CD4-positive, alpha-beta T cell treated with Interleukin-10 for 1 hour (primary cell): ENCODE data around the gene ACAD11.
"Not testable (repeated sequence)": the region's sequence is repeated elsewhere in the genome, so short reads cannot be mapped to it uniquely, and the experiment has no call there.

Source experiments
- DNase-seq: peaks from one replicate; pipeline ENCODE4 v3.0.0-alpha.2; 2020

The ACAD11 gene

GRCh38 chr3:132650153-132650552 lies 9.5 kb downstream of the ACAD11 start:
- DNase-seq: no peak

- DNase-seq: no peak
Observed at GRCh38 chr3:132645058-132645457, 14.6 kb downstream of the ACAD11 start.

GRCh38 chr3:132643366-132643765 lies 16.2 kb downstream of the ACAD11 start:
- no peak for DNase-seq

- no peak for DNase-seq
Observed at GRCh38 chr3:132642539-132642847, 17.1 kb downstream of the ACAD11 start.

- peak; percentile 43 for DNase-seq
Observed at GRCh38 chr3:132641837-132642538, 17.6 kb downstream of the ACAD11 start.

GRCh38 chr3:132641427-132641826 lies 18.2 kb downstream of the ACAD11 start:
- DNase-seq: not testable (repeated sequence)

GRCh38 chr3:132638706-132639105 lies 20.9 kb downstream of the ACAD11 start:
- DNase-seq: no peak

- no peak for DNase-seq
Observed at GRCh38 chr3:132637590-132637989, 22.0 kb downstream of the ACAD11 start.

- no peak for DNase-seq
Observed at GRCh38 chr3:132635052-132635451, 24.6 kb downstream of the ACAD11 start.

- no peak for DNase-seq
Observed at GRCh38 chr3:132630612-132631011, 29.0 kb downstream of the ACAD11 start.

- no peak for DNase-seq
Observed at GRCh38 chr3:132629928-132630327, 29.7 kb downstream of the ACAD11 start.

GRCh38 chr3:132628157-132628556 lies 31.5 kb downstream of the ACAD11 start:
- no peak for DNase-seq

- no peak for DNase-seq
Observed at GRCh38 chr3:132626955-132627354, 32.7 kb downstream of the ACAD11 start.

- no peak for DNase-seq
Observed at GRCh38 chr3:132625613-132626012, 34.0 kb downstream of the ACAD11 start.

- no peak for DNase-seq
Observed at GRCh38 chr3:132624790-132625189, 34.8 kb downstream of the ACAD11 start.

- DNase-seq: no peak
Observed at GRCh38 chr3:132623646-132624045, 36.0 kb downstream of the ACAD11 start.

GRCh38 chr3:132622761-132623160 lies 36.8 kb downstream of the ACAD11 start:
- no peak for DNase-seq

- DNase-seq: no peak
Observed at GRCh38 chr3:132622148-132622547, 37.5 kb downstream of the ACAD11 start.

- DNase-seq: no peak
Observed at GRCh38 chr3:132616780-132617179, 42.8 kb downstream of the ACAD11 start.

GRCh38 chr3:132615881-132616280 lies 43.7 kb downstream of the ACAD11 start:
- no peak for DNase-seq

- not testable (repeated sequence) for DNase-seq
Observed at GRCh38 chr3:132615301-132615700, 44.3 kb downstream of the ACAD11 start.

- not testable (repeated sequence) for DNase-seq
Observed at GRCh38 chr3:132606620-132607019, 53.0 kb downstream of the ACAD11 start.

- no peak for DNase-seq
Observed at GRCh38 chr3:132606085-132606484, 53.5 kb downstream of the ACAD11 start.

- DNase-seq: no peak
Observed at GRCh38 chr3:132605374-132605792, 54.2 kb downstream of the ACAD11 start.

GRCh38 chr3:132600614-132601013 lies 59.0 kb downstream of the ACAD11 start:
- not testable (repeated sequence) for DNase-seq
